Mesothelial cell of epicardium (in vitro differentiated cells): ENCODE data around the gene RTN4RL1. TPM values are rescaled to one million over a fixed set of nuclear protein-coding genes. Genes with fewer than 3 reads are reported as not detected.

Experiments
- DNase-seq, 2 experiments: peaks; one replicate each; pipeline ENCODE4 v3.0.0; 2021; ENCODE audit warnings: low spot score in 2 of 2; ENCODE audit not compliant: unreplicated experiment in 2 of 2
- H3K27ac Mint-ChIP-seq: 2 replicates; pipeline ENCODE4 v1.8.0; 2021; ENCODE audit warnings: mixed read lengths
- H3K27me3 Mint-ChIP-seq: 2 replicates; pipeline ENCODE4 v1.8.0; 2021; ENCODE audit warnings: low read depth, mixed read lengths
- H3K36me3 Mint-ChIP-seq: 2 replicates; pipeline ENCODE4 v1.8.0; 2021; ENCODE audit warnings: mixed read lengths
- H3K4me1 Mint-ChIP-seq: 2 replicates; pipeline ENCODE4 v1.8.0; 2021; ENCODE audit warnings: mixed read lengths
- H3K4me3 Mint-ChIP-seq: 2 replicates; pipeline ENCODE4 v1.8.0; 2021; ENCODE audit warnings: mild to moderate bottlenecking, moderate library complexity, mixed read lengths
- H3K9me3 Mint-ChIP-seq: 2 replicates; pipeline ENCODE4 v1.8.0; 2021; ENCODE audit warnings: mixed read lengths
- CTCF ChIP-seq: fragments of 200-600 bp; sonication (generic); IDR thresholded peaks from one replicate; pipeline ENCODE4 v1.5.0; 2021; ENCODE audit warnings: antibody characterized with exemption; ENCODE audit not compliant: unreplicated experiment
- total RNA-seq: library from RNA; stranded (reverse); gene quantifications from 3 replicates; pipeline ENCODE4 v1.2.1, GENCODE V29; 2021

The RTN4RL1 gene
- total RNA-seq, 1 donor from 2014 or later, result 0.20 TPM

GRCh38 chr17:1920948-1921351 is 104.2 kb downstream of the RTN4RL1 start:
- Mint-ChIP-seq H3K36me3 (no peaks in the 10 kb centered on the region), H3K9me3 (no peaks in the 10 kb centered on the region), H3K4me3 (no peak overlapping the region), H3K27me3 (peaks cover 13% of the 10 kb centered on the region), H3K4me1 (no peaks in the 10 kb centered on the region), H3K27ac (no peak overlapping the region)
- no peak for TF ChIP-seq CTCF
- no peak for DNase-seq

GRCh38 chr17:1919201-1919600 is 105.9 kb downstream of the RTN4RL1 start:
- no peaks in the 10 kb centered on the region for H3K36me3 Mint-ChIP-seq
- no peaks in the 10 kb centered on the region for H3K4me1 Mint-ChIP-seq
- no peak overlapping the region for H3K27ac Mint-ChIP-seq
- no peaks in the 10 kb centered on the region for H3K9me3 Mint-ChIP-seq
- no peak for TF ChIP-seq CTCF
- DNase-seq, result no peak
- peaks cover 23% of the 10 kb centered on the region for H3K27me3 Mint-ChIP-seq
- no peak overlapping the region for H3K4me3 Mint-ChIP-seq

- Mint-ChIP-seq H3K27ac (no peak overlapping the region), H3K4me1 (no peaks in the 10 kb centered on the region), H3K27me3 (peaks cover 26% of the 10 kb centered on the region), H3K36me3 (no peaks in the 10 kb centered on the region), H3K9me3 (no peaks in the 10 kb centered on the region), H3K4me3 (no peak overlapping the region)
- no peak for DNase-seq
- no peak for TF ChIP-seq CTCF
Measured at GRCh38 chr17:1918346-1919162, 106.6 kb downstream of the RTN4RL1 start.

GRCh38 chr17:1916963-1917715 is 108.0 kb downstream of the RTN4RL1 start:
- TF ChIP-seq CTCF, result no peak
- no peak for DNase-seq
- Mint-ChIP-seq H3K9me3 (no peaks in the 10 kb centered on the region), H3K36me3 (no peaks in the 10 kb centered on the region), H3K4me1 (no peaks in the 10 kb centered on the region), H3K27me3 (peaks cover 40% of the 10 kb centered on the region), H3K27ac (no peak overlapping the region), H3K4me3 (no peak overlapping the region)

- H3K4me1 Mint-ChIP-seq, result no peaks in the 10 kb centered on the region
- no peak overlapping the region for H3K27ac Mint-ChIP-seq
- H3K9me3 Mint-ChIP-seq, result no peaks in the 10 kb centered on the region
- no peak for TF ChIP-seq CTCF
- H3K4me3 Mint-ChIP-seq, result no peak overlapping the region
- peaks cover 49% of the 10 kb centered on the region for H3K27me3 Mint-ChIP-seq
- DNase-seq, result no peak
- no peaks in the 10 kb centered on the region for H3K36me3 Mint-ChIP-seq
Measured at GRCh38 chr17:1916316-1916715, 108.8 kb downstream of the RTN4RL1 start.
